Liver (tissue), 9 donors: Measurements from ENCODE around the gene NXPH2. TPM values are rescaled to one million over a fixed set of nuclear protein-coding genes. Genes with fewer than 3 reads are reported as not detected.

ENCODE experiments used
- DNase-seq: peaks from one replicate; pipeline ENCODE4 v3.0.0-alpha.2; 2017; ENCODE audit warnings: low spot score
- H3K27ac ChIP-seq, 2 donors: one replicate each; pipeline ENCODE4 v1.7.0; 2013; ENCODE audit warnings: inconsistent platforms in 2 of 2, low read length in 2 of 2, control low read depth in 1 of 2, low read depth in 1 of 2, mild to moderate bottlenecking in 1 of 2
- H3K27me3 ChIP-seq, 4 donors: one replicate each; pipeline versions ENCODE4 v1.6.1 to v1.7.0; 2013; ENCODE audit warnings: low read length in 3 of 4, inconsistent platforms in 1 of 4, mild to moderate bottlenecking in 1 of 4, moderate library complexity in 1 of 4; ENCODE audit not compliant: control insufficient read depth in 4 of 4, insufficient read depth in 4 of 4
- H3K36me3 ChIP-seq, 4 donors: one replicate each; pipeline versions ENCODE4 v1.6.1 to v1.7.0; 2013; ENCODE audit warnings: low read length in 3 of 4, mild to moderate bottlenecking in 3 of 4, low read depth in 1 of 4, moderate library complexity in 1 of 4; ENCODE audit not compliant: control insufficient read depth in 4 of 4, insufficient read depth in 3 of 4
- H3K4me1 ChIP-seq, 4 donors: one replicate each; pipeline versions ENCODE4 v1.6.1 to v1.7.0; 2013; ENCODE audit warnings: low read length in 3 of 4, mild to moderate bottlenecking in 3 of 4, moderate library complexity in 1 of 4; ENCODE audit not compliant: control insufficient read depth in 4 of 4, insufficient read depth in 4 of 4
- H3K4me3 ChIP-seq, 3 donors: one replicate each; pipeline versions ENCODE4 v1.6.1 to v1.7.0; 2013; ENCODE audit warnings: low read length in 3 of 3, control low read depth in 1 of 3, low read depth in 1 of 3, mild to moderate bottlenecking in 1 of 3
- H3K9ac ChIP-seq, 2 donors: one replicate each; pipeline ENCODE4 v1.7.0; 2013; ENCODE audit warnings: low read length in 2 of 2, mild to moderate bottlenecking in 2 of 2, moderate library complexity in 2 of 2, control low read depth in 1 of 2, low read depth in 1 of 2
- H3K9me3 ChIP-seq, 4 donors: one replicate each; pipeline versions ENCODE4 v1.6.1 to v1.7.0; 2013; ENCODE audit warnings: low read length in 3 of 4; ENCODE audit not compliant: control insufficient read depth in 4 of 4
- ATF3 ChIP-seq: IDR thresholded peaks from 2 replicates; pipeline ENCODE4 v1.6.1; 2016; ENCODE audit warnings: antibody characterized with exemption
- CTCF ChIP-seq: fragments of 150-350 bp; IDR thresholded peaks from 2 replicates; pipeline ENCODE4 v1.5.1; 2017; ENCODE audit warnings: improper control_type of control experiment, low read depth, low read length; ENCODE audit not compliant: missing input control
- EGR1 ChIP-seq, 2 donors: IDR thresholded peaks; 2 replicates each; pipeline ENCODE4 v1.6.1; 2016 to 2018; ENCODE audit warnings: antibody characterized with exemption in 2 of 2, low read depth in 2 of 2
- FOXA1 ChIP-seq: IDR thresholded peaks from 2 replicates; pipeline ENCODE4 v1.6.1; 2016; ENCODE audit warnings: antibody characterized with exemption
- FOXA2 ChIP-seq: IDR thresholded peaks from 2 replicates; pipeline ENCODE4 v1.6.1; 2016; ENCODE audit warnings: antibody characterized with exemption
- GABPA ChIP-seq, 2 donors: IDR thresholded peaks in 1 of 2; conservative IDR thresholded peaks in 1 of 2; 2 replicates each; pipeline ENCODE4 v1.6.1; 2016; ENCODE audit warnings: antibody characterized with exemption in 2 of 2, mild to moderate bottlenecking in 1 of 2, moderate library complexity in 1 of 2
- HNF4A ChIP-seq, 2 donors: conservative IDR thresholded peaks; 2 replicates each; pipeline ENCODE4 v1.6.1; 2016; ENCODE audit warnings: antibody characterized with exemption in 2 of 2, mild to moderate bottlenecking in 2 of 2
- HNF4G ChIP-seq: IDR thresholded peaks from 2 replicates; pipeline ENCODE4 v1.6.1; 2016; ENCODE audit warnings: antibody characterized with exemption
- JUND ChIP-seq, 2 donors: IDR thresholded peaks; 2 replicates each; pipeline ENCODE4 v1.6.1; 2016; ENCODE audit warnings: antibody characterized with exemption in 2 of 2
- MAX ChIP-seq: IDR thresholded peaks from 2 replicates; pipeline ENCODE4 v1.6.1; 2016; ENCODE audit warnings: antibody characterized with exemption
- NR2F2 ChIP-seq: IDR thresholded peaks from 2 replicates; pipeline ENCODE4 v1.6.1; 2016; ENCODE audit warnings: antibody characterized with exemption
- RAD21 ChIP-seq, 2 donors: IDR thresholded peaks; 2 replicates each; pipeline ENCODE4 v1.6.1; 2016; ENCODE audit warnings: antibody characterized with exemption in 2 of 2, mild to moderate bottlenecking in 2 of 2
- REST ChIP-seq: IDR thresholded peaks from 2 replicates; pipeline ENCODE4 v1.6.1; 2016; ENCODE audit warnings: antibody characterized with exemption, mild to moderate bottlenecking
- RXRA ChIP-seq, 2 donors: IDR thresholded peaks; 2 replicates each; pipeline ENCODE4 v1.6.1; 2017 to 2018; ENCODE audit warnings: antibody characterized with exemption in 2 of 2, mild to moderate bottlenecking in 1 of 2
- SP1 ChIP-seq: IDR thresholded peaks from 2 replicates; pipeline ENCODE4 v1.6.1; 2018; ENCODE audit warnings: antibody characterized with exemption, mild to moderate bottlenecking
- TAF1 ChIP-seq: conservative IDR thresholded peaks from 2 replicates; pipeline ENCODE4 v1.6.1; 2016; ENCODE audit warnings: antibody characterized with exemption, mild to moderate bottlenecking
- YY1 ChIP-seq: IDR thresholded peaks from 2 replicates; pipeline ENCODE4 v1.6.1; 2016; ENCODE audit warnings: antibody characterized with exemption, mild to moderate bottlenecking
- ZBTB33 ChIP-seq: IDR thresholded peaks from 2 replicates; pipeline ENCODE4 v1.6.1; 2016; ENCODE audit warnings: antibody characterized with exemption
- WGBS: extraction: QIAGEN DNeasy Blood & Tissue Kit; methylation state at CpG from one replicate; pipeline ENCODE4 v1.1.7; 2013; 5-methylcytosine and 5-hydroxymethylcytosine counted together
- polyA plus RNA-seq, 2 donors: library from polyadenylated mRNA; stranded (reverse) in 1 of 2; unstranded in 1 of 2; fragments of 200-250 nt in 1 of 2; fragments of >200 nt in 1 of 2; fragmentation: Nextera tagmentation in 1 of 2; extraction: Ambion mirVana in 1 of 2; gene quantifications; one replicate each; pipeline versions ENCODE4 v1.2.1 to v1.2.3, GENCODE V29; 2013 to 2015
- total RNA-seq, 2 donors: library from RNA; depleted of rRNA; stranded (reverse); fragments of >200 nt; gene quantifications; one replicate each; pipeline ENCODE4 v1.2.3, GENCODE V29; 2014
- donor health status: healthy.
- donor health status: healthy.
- donor health status: healthy.
- donor health status: healthy.
- donor health status: healthy.

NXPH2 gene
- total and polyA plus RNA-seq, 4 donors: 0.15 to 0.19 TPM; not detected in 2

GRCh38 chr2:138811431-138811830 lies 31.2 kb upstream of the NXPH2 start:
- 61% methylated on average over 3 of the region's 3 CpGs for WGBS
- TF ChIP-seq EGR1 (IDR thresholded peaks at IDR 0.05; ENCODE audit: low read depth in 2 of 2) (no peak), RXRA (IDR thresholded peaks at IDR 0.05) (no peak), HNF4G (no peak), HNF4A (conservative IDR thresholded peaks at IDR 0.05) (no peak), ZBTB33 (no peak), MAX (no peak), REST (no peak), TAF1 (no peak), SP1 (no peak), NR2F2 (no peak), RAD21 (IDR thresholded peaks at IDR 0.05) (no peak), YY1 (no peak), GABPA (IDR thresholded peaks at IDR 0.05 in 1 of 2, conservative IDR thresholded peaks at IDR 0.05 in 1 of 2) (no peak), JUND (IDR thresholded peaks at IDR 0.05) (no peak)
- no peaks in the 10 kb centered on the region for H3K4me1 ChIP-seq

GRCh38 chr2:138794724-138795123 lies 14.5 kb upstream of the NXPH2 start:
- no peak overlapping the region for H3K27ac ChIP-seq
- H3K36me3 ChIP-seq: no peaks in the 10 kb centered on the region
- H3K9me3 ChIP-seq: no peaks in the 10 kb centered on the region
- TF ChIP-seq YY1 (no peak), NR2F2 (no peak), RXRA (IDR thresholded peaks at IDR 0.05) (no peak), ZBTB33 (no peak), SP1 (no peak), HNF4G (no peak), REST (no peak), RAD21 (IDR thresholded peaks at IDR 0.05) (no peak), MAX (no peak), CTCF (no peak), GABPA (IDR thresholded peaks at IDR 0.05 in 1 of 2, conservative IDR thresholded peaks at IDR 0.05 in 1 of 2) (no peak), TAF1 (no peak), HNF4A (conservative IDR thresholded peaks at IDR 0.05) (no peak), FOXA1 (no peak), FOXA2 (no peak), ATF3 (no peak)
- H3K27me3 ChIP-seq: no peaks in the 10 kb centered on the region
- H3K9ac ChIP-seq: no peak overlapping the region
- DNase-seq: no peak
- WGBS: 95% methylated on average over 2 of the region's 2 CpGs
- H3K4me3 ChIP-seq: no peak overlapping the region
- no peaks in the 10 kb centered on the region for H3K4me1 ChIP-seq

More at GRCh38 chr2:138811431-138811830, 31.2 kb upstream of the NXPH2 start:
- H3K27ac ChIP-seq: no peak overlapping the region
- H3K4me3 ChIP-seq: no peak overlapping the region
- H3K9ac ChIP-seq: no peak overlapping the region
- DNase-seq: no peak
- no peaks in the 10 kb centered on the region for H3K27me3 ChIP-seq
- no peaks in the 10 kb centered on the region for H3K9me3 ChIP-seq
- no peaks in the 10 kb centered on the region for H3K36me3 ChIP-seq
